Hematopoietic multipotent progenitor cell treated with erythropoietin and hydrocortisone succinate and interleukin-3 and kit ligand, for 6 days (in vitro differentiated cells): ENCODE data around the gene CORO1A.
"Not testable (repeated sequence)": the region's sequence is repeated elsewhere in the genome, so short reads cannot be mapped to it uniquely, and the experiment has no call there.

Experiments used
- DNase-seq: peaks from one replicate; pipeline ENCODE4 v3.0.0-alpha.2; 2015

Gene CORO1A

DNA sequence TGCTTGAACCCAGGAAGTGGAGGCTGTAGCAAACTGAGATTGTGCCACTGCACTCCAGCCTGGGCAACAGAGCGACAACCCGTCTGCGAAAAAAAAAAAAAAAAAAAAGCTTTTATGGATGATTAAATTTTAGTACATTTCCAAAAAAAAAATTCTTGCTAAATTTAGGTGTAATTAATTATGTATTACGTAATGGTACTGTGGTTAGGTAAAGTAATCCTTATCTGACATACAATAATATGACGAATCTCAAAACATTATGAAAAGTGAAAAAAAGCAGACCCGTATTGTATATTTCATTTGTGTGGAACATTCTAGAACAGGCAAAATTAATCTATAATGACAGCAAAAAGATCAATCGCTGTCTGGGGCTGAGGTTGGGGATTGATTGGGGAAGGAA, 10.3 kb upstream of the CORO1A start:
- no peak for DNase-seq

GRCh38 chr16:30176876-30177275, 6.5 kb upstream of the CORO1A start:
- not testable (repeated sequence) for DNase-seq

GRCh38 chr16:30179195-30179594, 4.2 kb upstream of the CORO1A start:
- DNase-seq: no peak

GRCh38 chr16:30179931-30180330, 3.5 kb upstream of the CORO1A start:
- no peak for DNase-seq

- no peak for DNase-seq
These were observed 2.7 kb upstream of the CORO1A start for GRCh38 chr16:30180741-30181140.

GRCh38 chr16:30184096-30184890, 891 bp downstream of the CORO1A start:
- peak; percentile 76 for DNase-seq

DNA sequence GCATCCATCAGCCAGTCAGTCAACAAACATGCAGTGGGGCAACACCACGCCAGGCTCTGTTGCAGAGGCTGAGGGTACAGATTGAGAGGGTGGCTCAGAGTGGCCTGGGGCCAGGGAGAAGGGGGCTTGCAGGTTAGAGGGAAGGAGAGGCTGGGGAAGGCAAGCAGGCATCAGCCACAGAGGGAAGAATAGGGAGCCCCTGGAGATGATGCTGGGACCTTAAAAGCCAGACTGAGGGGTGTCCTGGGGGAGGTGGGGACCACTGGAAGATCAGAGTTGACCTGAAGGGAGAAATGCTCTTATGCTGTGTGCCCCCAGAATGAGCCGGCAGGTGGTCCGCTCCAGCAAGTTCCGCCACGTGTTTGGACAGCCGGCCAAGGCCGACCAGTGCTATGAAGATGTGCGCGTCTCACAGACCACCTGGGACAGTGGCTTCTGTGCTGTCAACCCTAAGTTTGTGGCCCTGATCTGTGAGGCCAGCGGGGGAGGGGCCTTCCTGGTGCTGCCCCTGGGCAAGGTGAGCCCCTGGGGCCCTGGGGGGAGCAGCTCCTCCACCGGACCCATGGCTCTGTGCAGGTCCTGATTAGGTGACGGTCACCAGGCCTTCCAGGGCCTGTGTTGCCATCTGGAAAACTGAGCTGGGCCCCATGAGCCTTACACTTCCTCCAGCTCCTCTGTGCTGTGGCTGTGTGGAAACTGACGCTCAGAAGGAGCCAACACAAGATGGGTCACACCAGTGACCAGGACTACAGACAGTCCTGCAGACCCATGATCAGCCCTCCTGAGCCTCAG, 1.7 kb downstream of the CORO1A start:
- peak; percentile 43 for DNase-seq

DNA sequence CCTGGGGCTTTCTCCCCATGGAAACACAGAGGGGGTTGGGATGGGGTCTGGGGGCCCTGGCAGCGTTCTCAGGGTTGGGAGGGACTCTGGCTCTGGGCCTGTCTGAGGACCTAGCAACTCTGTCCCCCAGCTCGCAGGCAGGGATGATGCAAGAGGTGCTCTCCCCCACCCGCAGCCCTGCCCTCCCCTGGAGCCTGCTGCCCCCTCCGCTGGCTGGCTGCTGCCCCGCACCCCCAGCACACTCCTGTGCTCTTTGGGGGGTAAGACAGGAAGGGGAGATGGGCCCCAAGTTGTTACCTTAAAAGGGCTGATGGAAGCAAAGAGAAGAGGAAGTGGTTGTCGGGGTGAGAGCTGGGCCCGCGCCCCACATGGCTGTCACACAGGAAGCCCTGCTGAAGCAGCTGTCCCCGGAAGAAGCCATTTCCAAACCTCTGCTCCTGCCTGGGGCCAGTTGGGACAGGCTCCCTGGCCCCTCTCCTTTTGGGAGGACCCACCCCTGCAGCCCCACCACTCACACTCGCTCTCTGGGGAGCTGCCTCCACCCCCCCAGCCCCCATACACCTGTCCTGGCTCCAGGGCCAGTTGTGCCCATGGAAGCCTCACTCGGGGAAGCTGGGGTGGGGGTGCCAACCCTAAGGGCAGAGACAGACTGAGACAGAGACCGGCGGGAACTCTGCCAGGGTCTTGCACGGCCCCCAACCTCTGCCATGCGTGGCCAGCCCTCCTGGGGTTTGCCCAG, 2.5 kb downstream of the CORO1A start:
- DNase-seq: peak; percentile 84

GRCh38 chr16:30186444-30186781, 3.0 kb downstream of the CORO1A start:
- DNase-seq: peak; percentile 49

- DNase-seq: peak; percentile 92
These were observed 3.6 kb downstream of the CORO1A start for GRCh38 chr16:30186782-30187555.

DNA sequence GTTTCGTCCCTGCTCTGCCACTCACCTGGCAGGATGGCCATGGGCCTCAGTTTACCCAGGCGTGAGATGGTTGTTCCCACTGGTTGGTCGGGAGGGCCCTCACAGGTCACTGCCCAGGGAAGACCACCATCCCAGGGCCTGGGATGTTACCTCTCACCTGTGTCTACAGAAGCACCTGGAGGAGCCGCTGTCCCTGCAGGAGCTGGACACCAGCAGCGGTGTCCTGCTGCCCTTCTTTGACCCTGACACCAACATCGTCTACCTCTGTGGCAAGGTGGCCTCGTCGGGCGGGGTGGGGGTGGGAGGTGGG, 4.1 kb downstream of the CORO1A start:
- DNase-seq: no peak

- DNase-seq: no peak
These were observed 4.7 kb downstream of the CORO1A start for GRCh38 chr16:30187971-30188561.

DNA sequence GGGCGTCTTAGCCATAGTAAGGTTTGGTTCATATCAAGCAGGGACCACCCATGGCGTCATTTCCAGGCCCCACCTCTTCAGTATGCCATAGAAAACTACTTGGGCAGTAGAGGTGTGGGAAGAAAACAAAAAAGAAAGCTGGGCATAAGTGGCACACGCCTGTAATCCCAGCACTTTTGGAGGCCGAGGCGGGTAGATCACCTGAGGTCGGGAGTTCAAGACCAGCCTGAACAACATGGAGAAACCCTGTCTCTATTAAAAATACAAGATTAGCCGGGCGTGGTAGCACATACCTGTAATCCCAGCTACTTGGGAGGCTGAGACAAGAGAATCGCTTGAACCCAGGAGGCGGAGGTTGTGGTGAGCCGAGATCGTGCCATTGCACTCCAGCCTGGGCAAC, 7.8 kb downstream of the CORO1A start:
- DNase-seq: not testable (repeated sequence)

DNA sequence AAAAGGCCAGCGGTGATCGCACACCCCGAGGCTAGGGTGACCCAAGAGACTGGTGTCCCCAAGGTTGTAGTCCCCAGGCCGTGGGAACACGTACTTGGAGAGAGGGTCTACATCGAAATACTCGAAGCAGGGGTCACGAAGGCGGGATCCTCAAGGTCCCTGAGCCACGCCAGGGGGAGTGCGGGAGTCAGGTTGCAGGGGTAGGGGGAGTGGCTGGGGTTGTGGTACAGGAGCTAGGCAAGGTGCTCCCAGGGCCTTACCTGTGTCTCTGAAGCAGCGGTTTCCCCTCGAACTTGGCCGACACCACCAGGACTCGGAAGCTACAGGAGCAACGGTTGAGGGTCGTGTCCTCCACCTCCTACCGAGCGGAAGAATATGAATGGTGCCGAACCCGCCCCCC, 9.7 kb downstream of the CORO1A start:
- DNase-seq: not testable (repeated sequence)

- DNase-seq: not testable (repeated sequence)
These were observed 10.2 kb downstream of the CORO1A start, which contains the start of the genes BOLA2B and SLX1A for GRCh38 chr16:30193615-30194014. Gene BOLA2B, minus strand, starts transcription at chr16:30193666. Its CDS starts 71 bp downstream, at chr16:30193595. Gene SLX1A, plus strand, starts transcription at chr16:30193875. Its CDS starts 210 bp downstream, at chr16:30194085.

DNA sequence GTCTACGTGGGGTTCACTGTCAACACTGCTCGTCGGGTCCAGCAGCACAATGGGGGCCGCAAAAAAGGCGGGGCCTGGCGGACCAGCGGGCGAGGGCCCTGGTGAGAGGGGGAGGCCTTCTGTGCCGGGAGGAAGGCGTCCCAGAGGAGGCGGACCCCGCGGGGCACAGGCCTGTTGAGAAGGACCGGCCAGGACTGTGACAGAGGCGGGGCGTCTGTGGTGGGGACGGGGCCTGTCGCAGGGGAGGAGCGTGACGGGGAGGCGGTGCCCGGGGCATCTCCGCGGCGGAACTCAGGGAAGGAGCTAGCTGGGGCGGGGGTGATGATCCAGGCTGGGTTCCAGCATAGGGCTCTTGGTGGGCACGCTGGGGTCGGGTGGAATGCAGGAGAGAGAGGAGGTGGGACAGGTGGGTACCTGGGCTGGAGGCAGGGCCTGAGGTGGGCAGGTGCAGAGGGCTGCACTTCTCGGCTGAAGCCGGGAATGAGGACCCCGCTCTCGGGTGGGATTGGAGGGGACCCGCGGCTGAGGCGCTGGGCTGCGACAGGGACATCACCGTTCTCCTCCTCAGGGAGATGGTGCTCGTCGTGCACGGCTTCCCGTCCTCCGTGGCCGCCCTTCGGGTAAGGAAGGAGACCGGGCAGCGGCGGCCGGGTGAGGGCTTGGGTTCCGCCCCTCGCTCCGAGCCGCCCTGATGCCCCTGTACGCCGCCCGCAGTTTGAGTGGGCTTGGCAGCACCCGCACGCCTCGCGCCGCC, 10.9 kb downstream of the CORO1A start:
- not testable (repeated sequence) for DNase-seq

GRCh38 chr16:30197001-30197400, 13.6 kb downstream of the CORO1A start:
- not testable (repeated sequence) for DNase-seq

DNA sequence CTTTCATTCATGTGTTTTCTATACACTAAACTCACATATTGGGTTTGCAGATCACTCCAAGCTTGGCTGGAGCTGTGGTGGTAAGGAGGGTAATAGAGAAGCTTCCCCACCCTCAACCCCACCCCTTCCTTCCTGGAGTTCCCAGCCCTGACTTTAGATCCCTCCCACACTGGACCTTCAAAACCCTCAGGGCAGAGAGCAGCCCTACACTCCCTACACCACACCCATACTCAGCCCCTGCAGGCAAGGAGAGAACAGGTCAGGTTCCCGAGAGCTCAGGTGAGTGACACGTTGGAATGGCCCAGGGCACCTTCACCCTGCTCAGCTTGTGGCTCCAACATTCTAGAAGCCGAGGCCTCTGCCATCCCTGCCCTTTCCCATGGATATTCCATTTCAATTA, 15.6 kb downstream of the CORO1A start, which contains the start of gene SULT1A3:
Gene SULT1A3, plus strand, starts transcription at position 207 of the 400 bp plus-strand sequence. CDS start 1,474 bp downstream, outside the sequence.
- not testable (repeated sequence) for DNase-seq

DNA sequence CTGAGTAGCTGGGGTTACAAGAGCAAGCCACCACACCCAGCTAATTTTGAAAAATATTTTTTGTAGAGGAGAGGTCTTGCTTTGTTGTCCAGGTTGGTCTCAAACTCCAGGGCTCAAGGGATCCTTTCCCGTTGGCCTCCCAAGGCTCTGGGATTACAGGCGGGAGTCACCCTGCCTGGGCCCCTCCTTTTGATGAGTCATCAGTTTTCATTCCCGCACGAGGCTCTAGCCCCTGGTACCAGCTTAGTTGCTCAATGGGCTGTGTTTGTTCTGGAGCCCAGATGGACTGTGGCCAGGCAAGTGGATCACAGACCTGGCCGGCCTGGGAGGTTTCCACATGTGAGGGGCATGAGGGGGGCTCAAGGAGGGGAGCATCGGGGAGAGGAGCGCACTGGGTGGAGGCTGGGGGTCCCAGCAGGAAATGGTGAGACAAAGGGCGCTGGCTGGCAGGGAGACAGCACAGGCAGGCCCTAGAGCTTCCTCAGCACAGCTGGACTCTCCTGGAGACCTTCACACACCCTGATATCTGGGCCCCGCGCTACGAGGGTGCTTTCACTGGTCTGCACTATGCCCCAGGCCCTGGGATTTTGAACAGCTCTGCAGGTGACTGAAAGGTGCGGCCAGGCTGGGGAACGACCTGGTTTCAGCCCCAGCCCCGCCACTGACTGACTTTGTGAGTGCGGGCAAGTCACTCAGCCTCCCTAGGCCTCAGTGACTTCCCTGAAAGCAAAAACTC, 16.4 kb downstream of the CORO1A start:
- not testable (repeated sequence) for DNase-seq

DNA sequence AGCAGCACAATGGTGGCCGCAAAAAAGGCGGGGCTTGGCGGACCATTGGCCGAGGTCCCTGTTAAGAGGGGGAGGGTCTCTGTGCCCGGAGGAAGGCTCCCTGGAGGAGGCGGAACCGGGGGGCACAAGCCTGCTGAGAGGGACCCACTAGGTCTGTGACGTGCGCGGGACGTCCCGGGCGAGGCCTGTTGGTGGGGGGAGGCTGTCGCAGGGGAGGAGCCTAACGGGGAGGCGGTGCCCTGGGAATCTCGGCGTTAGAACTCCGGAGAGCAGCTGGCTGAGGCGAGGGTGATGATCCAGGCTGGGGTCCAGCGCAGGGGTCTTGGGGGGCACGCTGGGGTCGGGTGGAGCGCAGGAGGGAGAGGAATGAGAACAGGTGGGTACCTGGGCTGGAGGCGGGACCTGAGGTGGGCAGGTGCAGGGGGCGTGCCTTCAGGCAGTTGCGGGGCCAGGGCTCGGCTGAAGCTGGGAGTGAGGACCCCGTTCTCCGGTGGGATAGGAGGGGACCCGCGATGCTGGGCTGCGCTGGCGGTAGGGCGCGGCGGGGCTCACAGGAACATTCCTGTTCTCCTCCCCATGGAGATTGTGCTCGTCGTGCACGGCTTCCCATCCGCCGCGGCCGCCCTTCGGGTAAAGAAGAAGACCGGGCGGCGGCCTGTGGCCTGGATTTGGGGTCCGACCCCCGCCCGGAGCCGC, 22.3 kb downstream of the CORO1A start:
- not testable (repeated sequence) for DNase-seq
